Esophagus squamous epithelium (tissue), 4 donors: ENCODE measurements around the gene ARHGEF12.

ENCODE experiments used
- POLR2A ChIP-seq, 4 donors: fragments of 450-650 bp; IDR thresholded peaks; one replicate each; pipeline ENCODE4 v1.6.1; 2017; ENCODE audit warnings: antibody characterized with exemption in 4 of 4, mild to moderate bottlenecking in 4 of 4, moderate library complexity in 3 of 4
- TF ChIP-seq, protein P1 (sequence below), 6 experiments: fragments of 450-650 bp in 4 of 6; fragments of 200-600 bp in 2 of 6; sonication (generic) in 2 of 6; IDR thresholded peaks; one replicate each; pipeline ENCODE4 v1.5.1; 2016 to 2019; ENCODE audit warnings: antibody characterized with exemption in 6 of 6, mild to moderate bottlenecking in 4 of 6, moderate library complexity in 4 of 6

DNA sequence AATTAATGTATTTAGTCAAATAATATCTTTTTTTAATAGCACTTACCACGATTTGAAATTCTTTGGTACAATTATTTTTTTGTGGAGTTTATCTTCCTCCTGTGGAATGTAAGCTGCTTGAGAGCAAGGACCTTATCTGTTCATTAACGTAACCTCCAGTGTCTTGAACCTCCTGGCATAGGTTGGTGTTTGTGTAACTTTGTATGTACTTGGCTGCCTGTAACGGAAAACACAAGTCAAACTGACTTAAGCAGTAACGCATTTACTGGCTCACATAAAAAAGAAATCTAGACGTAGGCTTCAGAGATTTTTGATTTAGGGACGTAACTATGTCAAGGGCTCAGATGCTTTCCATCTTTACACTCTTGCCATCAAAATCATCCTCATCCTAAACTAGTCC, 56.1 kb downstream of the ARHGEF12 start:
- no peak for TF ChIP-seq POLR2A (IDR thresholded peaks at IDR 0.05)
- TF ChIP-seq, protein P1, sequence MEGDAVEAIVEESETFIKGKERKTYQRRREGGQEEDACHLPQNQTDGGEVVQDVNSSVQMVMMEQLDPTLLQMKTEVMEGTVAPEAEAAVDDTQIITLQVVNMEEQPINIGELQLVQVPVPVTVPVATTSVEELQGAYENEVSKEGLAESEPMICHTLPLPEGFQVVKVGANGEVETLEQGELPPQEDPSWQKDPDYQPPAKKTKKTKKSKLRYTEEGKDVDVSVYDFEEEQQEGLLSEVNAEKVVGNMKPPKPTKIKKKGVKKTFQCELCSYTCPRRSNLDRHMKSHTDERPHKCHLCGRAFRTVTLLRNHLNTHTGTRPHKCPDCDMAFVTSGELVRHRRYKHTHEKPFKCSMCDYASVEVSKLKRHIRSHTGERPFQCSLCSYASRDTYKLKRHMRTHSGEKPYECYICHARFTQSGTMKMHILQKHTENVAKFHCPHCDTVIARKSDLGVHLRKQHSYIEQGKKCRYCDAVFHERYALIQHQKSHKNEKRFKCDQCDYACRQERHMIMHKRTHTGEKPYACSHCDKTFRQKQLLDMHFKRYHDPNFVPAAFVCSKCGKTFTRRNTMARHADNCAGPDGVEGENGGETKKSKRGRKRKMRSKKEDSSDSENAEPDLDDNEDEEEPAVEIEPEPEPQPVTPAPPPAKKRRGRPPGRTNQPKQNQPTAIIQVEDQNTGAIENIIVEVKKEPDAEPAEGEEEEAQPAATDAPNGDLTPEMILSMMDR (IDR thresholded peaks at IDR 0.05): no peak
